GM10248 (cell line): ENCODE measurements around the gene NRDC.

Source experiments
- CTCF ChIA-PET: fragments of 300-600 bp; sonication (Branson Sonifier 250); formaldehyde crosslinking; extraction: SDS; loops from one replicate; lab custom pipeline; 2021; ENCODE audit warnings: antibody characterized with exemption; lab: Yijun Ruan, JAX
- POLR2A ChIA-PET: fragments of 350-650 bp; sonication (Branson Sonifier 250); formaldehyde crosslinking; extraction: SDS; loops from one replicate; lab custom pipeline; 2020; ENCODE audit warnings: antibody characterized with exemption; lab: Yijun Ruan, JAX
- DNase-seq: peaks from one replicate; pipeline ENCODE4 v3.0.0; 2012; ENCODE audit errors: extremely low spot score
- CTCF ChIP-seq: IDR thresholded peaks from 2 replicates; pipeline ENCODE4 v1.5.1; 2012; ENCODE audit warnings: mild to moderate bottlenecking, low read depth; ENCODE audit errors: extremely low read depth, missing control alignments, control extremely low read depth

NRDC gene

GRCh38 chr1:51878616-51879336 lies at the start of gene NRDC:
Gene NRDC (minus strand): TSS chr1:51878727. CDS start chr1:51878615, 112 bp downstream.
- ChIA-PET CTCF (interaction anchor here (0.7 to 1.8 kb wide), 2 partner anchors 18 to 109 kb away, joined by 3 to 14 read pairs; no protein-coding TSS in a partner anchor), POLR2A (no interaction called here)
- TF ChIP-seq CTCF, result no peak
- peak; percentile 97 for DNase-seq

- CTCF ChIA-PET, result interaction anchor here (2.4 to 3.1 kb wide), 2 partner anchors 9 to 31 kb away, joined by 8 to 13 read pairs; no protein-coding TSS in a partner anchor
- no peak for DNase-seq
These were observed 48.5 kb upstream of the NRDC start for GRCh38 chr1:51927029-51927428.

GRCh38 chr1:51926171-51926812 lies 47.8 kb upstream of the NRDC start:
- POLR2A ChIA-PET, result no interaction called here

More at GRCh38 chr1:51927029-51927428, 48.5 kb upstream of the NRDC start:
- TF ChIP-seq CTCF, result no peak
- POLR2A ChIA-PET, result no interaction called here

GRCh38 chr1:51924455-51924854 lies 45.9 kb upstream of the NRDC start:
- no peak for TF ChIP-seq CTCF
- POLR2A ChIA-PET, result no interaction called here
- CTCF ChIA-PET, result interaction anchor here (0.7 to 3.3 kb wide), 12 partner anchors 9 to 81 kb away, joined by 3 to 15 read pairs (median 4); no protein-coding TSS in a partner anchor

More at GRCh38 chr1:51926171-51926812, 47.8 kb upstream of the NRDC start:
- no peak for DNase-seq
- TF ChIP-seq CTCF, result peak; percentile 18
- CTCF ChIA-PET, result interaction anchor here (1.1 to 3.3 kb wide), 6 partner anchors 7 to 38 kb away, joined by 3 to 15 read pairs (median 10); no protein-coding TSS in a partner anchor

GRCh38 chr1:51922040-51922439 lies 43.5 kb upstream of the NRDC start:
- ChIA-PET POLR2A (no interaction called here), CTCF (interaction anchor here (1.1 kb wide), 1 partner anchor 12 kb away, joined by 3 read pairs; no protein-coding TSS in a partner anchor)
- TF ChIP-seq CTCF, result no peak
- DNase-seq, result no peak

More at GRCh38 chr1:51924455-51924854, 45.9 kb upstream of the NRDC start:
- DNase-seq, result no peak

GRCh38 chr1:51920130-51920529 lies 41.6 kb upstream of the NRDC start:
- ChIA-PET POLR2A (no interaction called here), CTCF (interaction anchor here (1.0 kb wide), 1 partner anchor 54 kb away, joined by 3 read pairs; no protein-coding TSS in a partner anchor)
- DNase-seq, result no peak
- TF ChIP-seq CTCF, result no peak
